HUES6 (cell line): ENCODE data around the gene ATM.
"Not testable (repeated sequence)": the region's sequence is repeated elsewhere in the genome, so short reads cannot be mapped to it uniquely, and the experiment has no call there.

Experiments used
- H3K27ac ChIP-seq: 2 replicates; pipeline ENCODE4 v1.7.0; 2013; ENCODE audit warnings: low read depth, mild to moderate bottlenecking, low read length, inconsistent platforms
- H3K27me3 ChIP-seq: 2 replicates; pipeline ENCODE4 v1.6.1; 2013; ENCODE audit warnings: low read length; ENCODE audit not compliant: control insufficient read depth, insufficient read depth
- H3K36me3 ChIP-seq: 2 replicates; pipeline ENCODE4 v1.6.1; 2013; ENCODE audit warnings: low read length; ENCODE audit not compliant: control insufficient read depth, insufficient read depth
- H3K4me1 ChIP-seq: 2 replicates; pipeline ENCODE4 v1.6.1; 2013; ENCODE audit warnings: low read length; ENCODE audit not compliant: control insufficient read depth, insufficient read depth
- H3K4me3 ChIP-seq: 2 replicates; pipeline ENCODE4 v1.5.1; 2013; ENCODE audit warnings: low read depth, low read length
- H3K9ac ChIP-seq: one replicate; pipeline ENCODE4 v1.6.1; 2013; ENCODE audit warnings: mild to moderate bottlenecking, low read length
- H3K9me3 ChIP-seq: 2 replicates; pipeline ENCODE4 v1.6.1; 2013; ENCODE audit warnings: low read depth, low read length; ENCODE audit not compliant: control insufficient read depth, insufficient read depth

The ATM gene

DNA sequence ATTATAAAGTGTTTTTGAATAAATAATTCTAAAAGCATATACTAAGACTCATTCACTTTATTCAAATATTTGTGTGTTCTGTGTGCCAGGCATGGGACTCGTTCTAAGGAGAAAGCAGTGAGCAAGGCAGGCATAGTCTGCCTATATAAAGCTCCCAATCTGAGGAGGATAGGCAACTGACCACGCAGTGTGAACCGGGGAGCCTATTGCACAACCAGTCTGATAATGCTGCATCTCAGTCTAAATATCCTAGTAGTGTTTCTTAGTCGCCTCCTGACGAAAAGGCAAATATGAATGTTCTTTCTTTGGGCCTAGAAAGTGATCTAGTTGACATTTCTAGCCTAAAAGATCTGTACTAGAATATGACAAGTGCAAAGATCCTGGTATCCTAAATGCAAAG is 146.2 kb downstream of the ATM start:
- H3K36me3 ChIP-seq, result peaks cover 17% of the 10 kb centered on the region; the same call in 1 of the 2 replicates
- H3K27me3 ChIP-seq, result no peaks in the 10 kb centered on the region
- H3K9ac ChIP-seq, result no peak overlapping the region
- no peak overlapping the region for H3K27ac ChIP-seq
- H3K9me3 ChIP-seq, result peaks cover 6% of the 10 kb centered on the region
- H3K4me3 ChIP-seq, result no peak overlapping the region
- no peaks in the 10 kb centered on the region for H3K4me1 ChIP-seq

DNA sequence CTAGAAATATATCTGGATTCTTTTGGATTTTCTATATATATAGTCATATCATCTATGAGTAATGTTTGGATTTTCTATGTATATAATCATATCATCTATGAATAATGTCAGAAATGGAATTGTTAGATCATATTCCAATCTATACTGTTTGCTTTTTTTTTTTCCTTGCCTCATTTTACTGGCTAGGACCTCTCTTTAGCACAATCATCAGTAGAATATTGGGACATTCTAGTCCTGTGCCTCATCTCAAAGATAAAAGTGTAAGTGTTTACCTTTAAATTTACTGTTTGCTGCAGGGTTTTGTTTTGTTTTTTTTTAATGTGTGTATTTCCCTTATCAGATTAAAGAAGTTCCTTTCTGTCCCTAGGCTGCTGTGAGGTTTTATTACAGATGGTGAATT is 147.4 kb downstream of the ATM start:
- Histone ChIP-seq H3K9me3 (peaks cover 6% of the 10 kb centered on the region), H3K4me3 (no peak overlapping the region), H3K27ac (no peak overlapping the region), H3K36me3 (peaks cover 10% of the 10 kb centered on the region; the same call in 1 of the 2 replicates), H3K27me3 (no peaks in the 10 kb centered on the region), H3K4me1 (no peaks in the 10 kb centered on the region), H3K9ac (no peak overlapping the region)

DNA sequence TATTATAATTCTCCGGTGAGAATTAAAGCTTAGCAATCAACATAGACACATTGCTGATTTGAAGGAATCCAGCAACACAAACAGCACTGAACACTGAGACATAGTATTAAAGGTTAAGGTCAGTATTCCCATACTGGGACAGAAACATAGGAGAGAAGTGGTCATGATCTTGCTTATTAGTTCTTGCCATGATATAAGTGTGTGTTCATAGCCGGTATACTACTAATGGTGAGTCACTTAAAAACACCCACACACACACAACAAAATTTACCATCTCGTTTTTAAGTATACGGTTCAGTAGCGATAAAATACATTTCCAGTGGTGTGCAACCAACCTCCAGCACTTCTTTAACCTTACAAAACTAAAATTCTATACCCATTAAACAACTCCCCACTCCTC is 148.1 kb downstream of the ATM start:
- Histone ChIP-seq H3K4me1 (no peaks in the 10 kb centered on the region), H3K27ac (no peak overlapping the region), H3K27me3 (no peaks in the 10 kb centered on the region), H3K9me3 (peaks cover 6% of the 10 kb centered on the region), H3K4me3 (no peak overlapping the region), H3K36me3 (peaks cover 8% of the 10 kb centered on the region; the same call in 1 of the 2 replicates), H3K9ac (no peak overlapping the region)

- not testable (repeated sequence) for H3K4me1 ChIP-seq, H3K9ac ChIP-seq
Measured at GRCh38 chr11:108373505-108373904, 150.6 kb downstream of the ATM start.

DNA sequence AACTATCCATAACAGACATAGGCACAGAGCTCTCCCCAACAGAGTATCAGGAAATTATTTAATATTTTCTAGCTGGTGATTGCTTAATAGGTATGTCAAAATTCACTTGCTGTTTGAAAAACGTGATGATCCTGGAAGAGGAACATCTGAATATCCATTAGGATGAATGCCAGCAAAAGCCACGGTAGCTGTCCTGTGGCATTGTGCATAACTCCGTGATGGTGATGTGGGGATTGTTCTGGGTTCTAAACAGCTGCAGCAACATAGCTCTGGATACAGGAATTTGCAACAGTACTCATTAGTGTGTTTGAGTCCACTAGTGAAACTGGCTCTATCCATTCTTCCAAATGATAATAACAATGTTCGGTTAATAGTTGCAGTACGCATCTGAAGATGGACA is 165.7 kb downstream of the ATM start:
- Histone ChIP-seq H3K9ac (no peak overlapping the region), H3K36me3 (no peaks in the 10 kb centered on the region), H3K27me3 (no peaks in the 10 kb centered on the region), H3K9me3 (no peaks in the 10 kb centered on the region), H3K27ac (no peak overlapping the region), H3K4me3 (no peak overlapping the region), H3K4me1 (no peaks in the 10 kb centered on the region)

More at GRCh38 chr11:108373505-108373904, 150.6 kb downstream of the ATM start:
- not testable (repeated sequence) for H3K4me3 ChIP-seq, H3K9me3 ChIP-seq, H3K27ac ChIP-seq, H3K27me3 ChIP-seq, H3K36me3 ChIP-seq

DNA sequence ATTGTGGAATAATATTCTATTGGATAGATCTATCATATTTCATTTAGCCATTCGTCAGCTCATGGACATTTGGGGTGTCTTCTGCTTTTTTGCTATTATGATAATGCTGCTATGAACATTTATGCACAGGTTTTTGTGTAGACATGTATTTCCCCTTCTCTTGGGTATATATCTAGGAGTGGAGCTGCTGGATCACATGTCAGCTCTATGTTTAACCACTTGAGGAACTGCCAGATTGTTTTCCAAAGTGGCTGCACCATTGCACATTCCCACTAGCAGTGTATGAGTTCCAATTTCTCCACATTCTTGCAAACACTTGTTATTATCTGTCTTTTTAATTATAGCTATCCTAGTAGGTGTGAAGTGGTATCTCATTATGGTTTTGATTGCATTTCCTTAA is 169.5 kb downstream of the ATM start:
- no peaks in the 10 kb centered on the region for H3K36me3 ChIP-seq
- no peak overlapping the region for H3K27ac ChIP-seq
- H3K9ac ChIP-seq, result no peak overlapping the region
- no peak overlapping the region for H3K4me3 ChIP-seq
- no peaks in the 10 kb centered on the region for H3K27me3 ChIP-seq
- H3K9me3 ChIP-seq, result no peaks in the 10 kb centered on the region
- H3K4me1 ChIP-seq, result no peaks in the 10 kb centered on the region

- no peaks in the 10 kb centered on the region for H3K27me3 ChIP-seq
Measured at GRCh38 chr11:108393046-108393445, 170.2 kb downstream of the ATM start.

DNA sequence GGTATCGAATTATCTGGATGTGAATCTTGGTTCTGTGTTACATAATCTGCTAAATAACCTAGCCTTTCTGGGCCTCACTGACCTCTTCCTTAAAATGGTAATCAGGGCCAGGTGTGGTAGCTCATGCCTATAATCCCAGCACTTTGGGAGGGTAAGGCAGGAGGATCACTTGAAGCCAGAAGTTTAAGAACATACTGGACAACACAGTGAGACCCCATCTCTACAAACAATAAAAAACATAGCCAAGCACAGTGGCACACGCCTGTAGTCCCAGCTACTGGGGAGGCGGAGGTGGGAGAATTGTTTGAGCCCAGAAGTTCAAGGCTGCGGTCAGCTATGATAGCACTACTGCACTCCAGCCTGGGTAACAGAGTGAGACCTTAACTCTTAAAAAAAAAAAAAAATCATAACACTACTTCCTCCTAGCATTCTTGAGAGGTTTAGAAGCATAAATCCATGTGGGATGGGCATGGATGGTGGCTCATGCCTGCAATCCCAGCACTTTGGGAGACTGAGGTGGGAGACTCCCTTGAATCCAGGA is 171.9 kb downstream of the ATM start:
- Histone ChIP-seq H3K9ac (no peak overlapping the region), H3K27me3 (no peaks in the 10 kb centered on the region)

More at GRCh38 chr11:108393046-108393445, 170.2 kb downstream of the ATM start:
- Histone ChIP-seq H3K9me3 (no peaks in the 10 kb centered on the region), H3K9ac (no peak overlapping the region), H3K4me1 (no peaks in the 10 kb centered on the region), H3K4me3 (no peak overlapping the region), H3K27ac (no peak overlapping the region), H3K36me3 (no peaks in the 10 kb centered on the region)

GRCh38 chr11:108396672-108397071 is 173.8 kb downstream of the ATM start:
- H3K9ac ChIP-seq, H3K4me1 ChIP-seq, H3K27me3 ChIP-seq, H3K9me3 ChIP-seq, H3K4me3 ChIP-seq, H3K27ac ChIP-seq, H3K36me3 ChIP-seq: not testable (repeated sequence)

More for the DNA sequence above, 171.9 kb downstream of the ATM start:
- H3K9me3 ChIP-seq, result no peaks in the 10 kb centered on the region
- H3K4me1 ChIP-seq, result no peaks in the 10 kb centered on the region
- H3K36me3 ChIP-seq, result no peaks in the 10 kb centered on the region
- H3K27ac ChIP-seq, result no peak overlapping the region
- no peak overlapping the region for H3K4me3 ChIP-seq

DNA sequence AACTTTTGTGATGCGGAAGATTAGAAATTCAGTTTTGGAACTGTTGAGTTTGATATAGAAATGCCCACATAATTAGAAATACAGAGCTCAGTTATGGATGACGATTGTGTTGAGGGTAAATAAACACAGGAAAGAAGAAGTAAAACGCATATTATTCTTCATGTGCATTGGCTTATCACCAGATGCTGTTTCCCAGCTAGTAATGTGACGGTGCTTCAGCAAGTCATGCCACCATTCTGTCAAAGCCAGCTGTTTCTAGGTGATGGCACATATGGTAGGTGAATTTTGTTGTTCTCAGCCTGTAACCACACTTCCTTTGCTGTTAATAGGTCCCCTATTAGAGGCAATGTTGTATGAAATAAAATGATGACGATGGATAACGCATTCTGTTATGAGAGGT is 175.6 kb downstream of the ATM start:
- no peaks in the 10 kb centered on the region for H3K9me3 ChIP-seq
- H3K4me3 ChIP-seq, result no peak overlapping the region
- no peak overlapping the region for H3K27ac ChIP-seq
- no peaks in the 10 kb centered on the region for H3K36me3 ChIP-seq
- no peaks in the 10 kb centered on the region for H3K27me3 ChIP-seq
- no peak overlapping the region for H3K9ac ChIP-seq
- no peaks in the 10 kb centered on the region for H3K4me1 ChIP-seq

DNA sequence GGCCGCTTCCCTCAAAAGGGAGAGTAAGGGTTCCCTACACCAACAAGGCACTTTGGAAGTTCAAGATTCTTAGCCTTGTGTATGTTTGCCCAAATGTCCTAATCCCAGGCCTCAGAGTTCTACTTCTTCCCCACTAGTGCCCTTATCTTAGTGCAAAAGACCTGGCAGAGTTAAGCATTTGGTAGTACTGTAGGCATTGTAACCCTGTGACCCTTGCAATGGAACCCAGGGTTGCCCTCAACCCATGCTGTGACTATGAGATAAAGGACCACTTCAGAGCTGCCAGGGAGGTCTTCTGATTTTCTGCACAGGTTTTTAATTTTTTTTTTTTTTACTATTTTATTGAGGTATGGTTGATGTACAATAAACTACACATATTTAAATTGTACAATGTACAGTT is 179.4 kb downstream of the ATM start:
- Histone ChIP-seq H3K27me3 (no peaks in the 10 kb centered on the region), H3K4me3 (no peak overlapping the region), H3K9me3 (no peaks in the 10 kb centered on the region), H3K27ac (no peak overlapping the region), H3K36me3 (no peaks in the 10 kb centered on the region), H3K9ac (no peak overlapping the region), H3K4me1 (no peaks in the 10 kb centered on the region)

DNA sequence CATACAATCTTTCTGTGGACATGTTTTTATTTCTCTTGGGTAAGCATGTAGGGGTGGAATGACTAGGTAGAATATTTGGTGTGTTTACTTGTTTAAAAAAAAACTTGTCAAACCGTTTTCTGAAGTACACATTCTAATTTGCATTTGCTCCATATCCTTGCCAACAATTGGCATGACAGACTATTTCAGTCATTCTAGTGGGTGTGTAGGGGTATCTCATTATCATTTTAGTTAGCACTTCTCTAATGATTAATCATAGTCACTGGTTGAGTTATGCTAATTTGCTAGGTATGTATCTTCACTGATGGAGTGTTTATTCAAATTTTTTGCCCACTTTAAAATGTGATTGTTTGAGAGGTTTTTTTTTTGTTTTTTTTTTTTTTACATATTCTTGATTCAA is 180.2 kb downstream of the ATM start:
- Histone ChIP-seq H3K27me3 (no peaks in the 10 kb centered on the region), H3K27ac (no peak overlapping the region), H3K9me3 (no peaks in the 10 kb centered on the region)

More for the DNA sequence above, 180.2 kb downstream of the ATM start:
- H3K4me1 ChIP-seq, result no peaks in the 10 kb centered on the region
- no peak overlapping the region for H3K9ac ChIP-seq
- H3K36me3 ChIP-seq, result no peaks in the 10 kb centered on the region
- no peak overlapping the region for H3K4me3 ChIP-seq
